ENCODE results near the gene AGAP9.
"Not testable (repeated sequence)": the region's sequence is repeated elsewhere in the genome, so short reads cannot be mapped to it uniquely, and the experiment has no call there.

DNA sequence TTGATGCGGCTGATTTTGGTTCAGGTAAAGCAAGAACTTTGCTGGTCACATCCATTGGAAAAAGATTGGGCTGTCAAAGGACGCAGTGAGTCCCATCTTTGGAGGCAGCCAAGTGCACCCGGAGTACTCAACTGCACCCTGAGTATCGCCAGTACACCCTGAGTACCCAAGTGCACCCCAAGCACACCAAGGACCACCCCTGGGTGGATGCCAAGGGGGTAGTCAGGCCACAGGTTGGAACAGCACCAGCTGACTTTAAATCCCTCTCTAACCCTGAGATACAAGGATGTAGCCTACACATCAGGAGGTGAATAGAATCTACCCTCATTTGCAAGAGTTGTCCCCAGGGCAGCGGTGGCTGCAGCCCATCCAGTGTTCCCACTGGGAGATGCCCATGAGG is 56.0 kb downstream of the AGAP9 start:
- not testable (repeated sequence) for TF ChIP-seq POLR2A (IDR thresholded peaks at IDR 0.05)
- TF ChIP-seq, protein P1, sequence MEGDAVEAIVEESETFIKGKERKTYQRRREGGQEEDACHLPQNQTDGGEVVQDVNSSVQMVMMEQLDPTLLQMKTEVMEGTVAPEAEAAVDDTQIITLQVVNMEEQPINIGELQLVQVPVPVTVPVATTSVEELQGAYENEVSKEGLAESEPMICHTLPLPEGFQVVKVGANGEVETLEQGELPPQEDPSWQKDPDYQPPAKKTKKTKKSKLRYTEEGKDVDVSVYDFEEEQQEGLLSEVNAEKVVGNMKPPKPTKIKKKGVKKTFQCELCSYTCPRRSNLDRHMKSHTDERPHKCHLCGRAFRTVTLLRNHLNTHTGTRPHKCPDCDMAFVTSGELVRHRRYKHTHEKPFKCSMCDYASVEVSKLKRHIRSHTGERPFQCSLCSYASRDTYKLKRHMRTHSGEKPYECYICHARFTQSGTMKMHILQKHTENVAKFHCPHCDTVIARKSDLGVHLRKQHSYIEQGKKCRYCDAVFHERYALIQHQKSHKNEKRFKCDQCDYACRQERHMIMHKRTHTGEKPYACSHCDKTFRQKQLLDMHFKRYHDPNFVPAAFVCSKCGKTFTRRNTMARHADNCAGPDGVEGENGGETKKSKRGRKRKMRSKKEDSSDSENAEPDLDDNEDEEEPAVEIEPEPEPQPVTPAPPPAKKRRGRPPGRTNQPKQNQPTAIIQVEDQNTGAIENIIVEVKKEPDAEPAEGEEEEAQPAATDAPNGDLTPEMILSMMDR (IDR thresholded peaks at IDR 0.05) = not testable (repeated sequence)

All from testis (tissue), 2 donors.